Measurements from ENCODE around the gene DPP7. TPM values are rescaled to one million over a fixed set of nuclear protein-coding genes. Genes with fewer than 3 reads are reported as not detected.
A peak's percentile ranks its signal among the peaks of the same experiment; 100 is the strongest.

DPP7 gene
- total and polyA plus RNA-seq, 10 of the 15 experiments (the other 5 are each of a cell fraction or from before 2014, with no cell fraction given): 0.68 to 245 (median 106) TPM

DNA sequence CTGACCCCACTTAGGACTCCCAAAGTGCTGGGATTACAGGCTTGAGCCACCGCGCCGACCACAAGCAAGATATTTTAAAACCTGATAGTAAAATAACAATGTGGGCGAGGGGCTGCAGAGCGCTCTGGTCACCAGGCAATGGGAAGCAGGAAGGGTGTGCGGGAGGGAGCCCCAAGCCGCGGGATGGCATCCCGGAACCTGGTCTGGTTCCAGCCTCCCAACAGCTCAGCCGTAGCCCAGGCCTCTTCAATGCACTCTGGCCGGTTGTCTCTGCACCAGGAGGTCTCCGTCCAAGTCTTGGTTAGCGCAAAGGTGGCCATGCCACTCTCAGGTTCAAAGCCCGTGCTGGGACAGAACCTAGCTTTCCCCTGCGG lies 37.9 kb downstream of the DPP7 start:
- peak overlapping the region; percentile 80 for H3K4me3 ChIP-seq

More for the DNA sequence above, 37.9 kb downstream of the DPP7 start:
- peaks cover 18% of the 10 kb centered on the region for H3K4me1 ChIP-seq (ENCODE audit: control insufficient read depth, insufficient read depth, low read length)
- DNase-seq (ENCODE audit: low read depth, low spot score) (no peak), ATAC-seq (no peak), FAIRE-seq (no peak)
- peak overlapping the region; percentile 79 for H2AFZ ChIP-seq (ENCODE audit: control insufficient read depth, low read depth, low read length)
- intact Hi-C loops (cut with micrococcal nuclease; ENCODE audit: unreplicated experiment) (no loop called here), in situ Hi-C loops (cut with MboI) (no loop called here)
- RAD21 ChIA-PET (ENCODE audit: unreplicated experiment): interaction anchor here (0.5 to 1.6 kb wide), 6 partner anchors 9 to 148 kb away, joined by 3 to 9 read pairs (median 4); partner anchors contain the start of gene MAN1B1
- TF ChIP-seq BHLHE40 (IDR thresholded peaks at IDR 0.05; ENCODE audit: borderline replicate concordance in 1 of 2, low read depth in 2 of 2, low read length in 1 of 2): peak in 1 of 2 experiments; percentile 50; a peak in 1 of 4 replicates
- TF ChIP-seq MYC (IDR thresholded peaks at IDR 0.05; ENCODE audit: insufficient read depth, insufficient read length, insufficient replicate concordance, low read length, severe bottlenecking): no peak
- TF ChIP-seq SMARCA5 (IDR thresholded peaks at IDR 0.05): 0 out of 2 replicates have a peak, but pooled peaks have one; percentile 26
- no peak for TF ChIP-seq MTA3 (IDR thresholded peaks at IDR 0.05; ENCODE audit: borderline replicate concordance, low read length)
- TF ChIP-seq MLLT1 (IDR thresholded peaks at IDR 0.05): 0 out of 2 replicates have a peak, but pooled peaks have one; percentile 36
- TF ChIP-seq GATAD2B (conservative IDR thresholded peaks at IDR 0.05; ENCODE audit: low read depth): peak; percentile 35; the same call in 1 of the 2 replicates
- TF ChIP-seq, protein P1, sequence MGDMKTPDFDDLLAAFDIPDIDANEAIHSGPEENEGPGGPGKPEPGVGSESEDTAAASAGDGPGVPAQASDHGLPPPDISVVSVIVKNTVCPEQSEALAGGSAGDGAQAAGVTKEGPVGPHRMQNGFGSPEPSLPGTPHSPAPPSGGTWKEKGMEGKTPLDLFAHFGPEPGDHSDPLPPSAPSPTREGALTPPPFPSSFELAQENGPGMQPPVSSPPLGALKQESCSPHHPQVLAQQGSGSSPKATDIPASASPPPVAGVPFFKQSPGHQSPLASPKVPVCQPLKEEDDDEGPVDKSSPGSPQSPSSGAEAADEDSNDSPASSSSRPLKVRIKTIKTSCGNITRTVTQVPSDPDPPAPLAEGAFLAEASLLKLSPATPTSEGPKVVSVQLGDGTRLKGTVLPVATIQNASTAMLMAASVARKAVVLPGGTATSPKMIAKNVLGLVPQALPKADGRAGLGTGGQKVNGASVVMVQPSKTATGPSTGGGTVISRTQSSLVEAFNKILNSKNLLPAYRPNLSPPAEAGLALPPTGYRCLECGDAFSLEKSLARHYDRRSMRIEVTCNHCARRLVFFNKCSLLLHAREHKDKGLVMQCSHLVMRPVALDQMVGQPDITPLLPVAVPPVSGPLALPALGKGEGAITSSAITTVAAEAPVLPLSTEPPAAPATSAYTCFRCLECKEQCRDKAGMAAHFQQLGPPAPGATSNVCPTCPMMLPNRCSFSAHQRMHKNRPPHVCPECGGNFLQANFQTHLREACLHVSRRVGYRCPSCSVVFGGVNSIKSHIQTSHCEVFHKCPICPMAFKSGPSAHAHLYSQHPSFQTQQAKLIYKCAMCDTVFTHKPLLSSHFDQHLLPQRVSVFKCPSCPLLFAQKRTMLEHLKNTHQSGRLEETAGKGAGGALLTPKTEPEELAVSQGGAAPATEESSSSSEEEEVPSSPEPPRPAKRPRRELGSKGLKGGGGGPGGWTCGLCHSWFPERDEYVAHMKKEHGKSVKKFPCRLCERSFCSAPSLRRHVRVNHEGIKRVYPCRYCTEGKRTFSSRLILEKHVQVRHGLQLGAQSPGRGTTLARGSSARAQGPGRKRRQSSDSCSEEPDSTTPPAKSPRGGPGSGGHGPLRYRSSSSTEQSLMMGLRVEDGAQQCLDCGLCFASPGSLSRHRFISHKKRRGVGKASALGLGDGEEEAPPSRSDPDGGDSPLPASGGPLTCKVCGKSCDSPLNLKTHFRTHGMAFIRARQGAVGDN (IDR thresholded peaks at IDR 0.05): 0 out of 2 replicates have a peak, but pooled peaks have one; percentile 41
- TF ChIP-seq BCL11A (IDR thresholded peaks at IDR 0.05; ENCODE audit: low read depth, low read length): no peak
- SMC1A ChIA-PET (ENCODE audit: uncharacterized antibody, unreplicated experiment): interaction anchor here (0.8 to 2.1 kb wide), 3 partner anchors 9 to 39 kb away, joined by 3 to 11 read pairs (median 4); partner anchors contain the start of gene MAN1B1
- BruUV-seq (replicated peaks): no TSS peak
- H3K4me2 ChIP-seq (ENCODE audit: control insufficient read depth, insufficient read depth): peak overlapping the region; percentile 67
- CTCF ChIA-PET: interaction anchor here (1.1 to 1.7 kb wide), 6 partner anchors 9 to 234 kb away, joined by 3 to 11 read pairs (median 4); partner anchors contain the start of genes AJM1 and MAN1B1
- 76% methylated on average over 15 of the region's 15 CpGs for WGBS (ENCODE audit: insufficient coverage, insufficient replicate concordance, low lambda C conversion rate, missing lambda C conversion rate)
- peaks cover 8% of the 10 kb centered on the region for H3K79me2 ChIP-seq (ENCODE audit: control insufficient read depth, insufficient read depth, low read length)
- H4K20me1 ChIP-seq (ENCODE audit: control insufficient read depth, insufficient read depth): no peaks in the 10 kb centered on the region; the same call in 1 of the 2 replicates
- H3K36me3 ChIP-seq (ENCODE audit: control insufficient read depth in 2 of 2, insufficient read depth in 2 of 2, low read length in 1 of 2): peaks cover 0 to 5% of the 10 kb centered on the region in 2 experiments; a peak in 2 of 4 replicates
- peak overlapping the region; percentile 57 for H3K27ac ChIP-seq (ENCODE audit: control insufficient read depth, insufficient read depth)
- peak overlapping the region; percentile 38 for H3K9ac ChIP-seq (ENCODE audit: control insufficient read depth, insufficient read depth, low read length)
- no peaks in the 10 kb centered on the region for H3K27me3 ChIP-seq (replicated peaks in 1 of 2; ENCODE audit: control insufficient read depth in 2 of 2, insufficient read depth in 2 of 2, low read length in 1 of 2)
- POLR2A ChIA-PET: interaction anchor here (0.6 to 1.8 kb wide), 5 partner anchors 8 to 164 kb away, joined by 3 to 11 read pairs (median 6); partner anchors contain the start of genes MAN1B1 and TUBB4B
- no peaks in the 10 kb centered on the region for H3K9me3 ChIP-seq (replicated peaks; ENCODE audit: control insufficient read depth, insufficient read depth, low read length)
